Suprapubic skin (tissue), 4 donors: ENCODE measurements around the gene PDCD7.

Experiments
- CTCF ChIP-seq, 2 donors: fragments of 200-600 bp in 1 of 2; fragments of 450-650 bp in 1 of 2; sonication (generic) in 1 of 2; IDR thresholded peaks; one replicate each; pipeline ENCODE4 v1.5.1; 2016 to 2019; ENCODE audit warnings: antibody characterized with exemption in 2 of 2, mild to moderate bottlenecking in 1 of 2, moderate library complexity in 1 of 2
- EP300 ChIP-seq: sonication (generic); formaldehyde crosslinking; IDR thresholded peaks from one replicate; pipeline ENCODE4 v1.6.1; 2017; ENCODE audit warnings: antibody characterized with exemption
- POLR2A ChIP-seq, 2 donors: fragments of 450-650 bp; IDR thresholded peaks; one replicate each; pipeline ENCODE4 v1.6.1; 2017; ENCODE audit warnings: antibody characterized with exemption in 2 of 2, mild to moderate bottlenecking in 2 of 2, moderate library complexity in 2 of 2
- POLR2AphosphoS5 ChIP-seq, 3 donors: sonication (generic); formaldehyde crosslinking; IDR thresholded peaks; one replicate each; pipeline ENCODE4 v1.6.1; 2017; ENCODE audit warnings: antibody characterized with exemption in 3 of 3

- no peak for TF ChIP-seq CTCF (IDR thresholded peaks at IDR 0.05)
- TF ChIP-seq POLR2A (IDR thresholded peaks at IDR 0.05), result no peak
- TF ChIP-seq POLR2AphosphoS5 (IDR thresholded peaks at IDR 0.05), result no peak
- TF ChIP-seq EP300, result no peak
Observed at GRCh38 chr15:65115086-65115485, 18.5 kb downstream of the PDCD7 start, which contains the start of gene UBAP1L.
